Heart left ventricle (tissue), 16 donors: Measurements from ENCODE around the gene SPTSSA. TPM values are rescaled to one million over a fixed set of nuclear protein-coding genes. Genes with fewer than 3 reads are reported as not detected.

ENCODE experiments used
- ATAC-seq, 4 donors: fragments of 200-7000 bp; cut with Tn5 transposase; one replicate each; pipeline ENCODE4 v1.9.1; 2020 to 2022; ENCODE audit warnings: moderate library complexity in 4 of 4, mild to moderate bottlenecking in 3 of 4, moderate number of reproducible peaks in 1 of 4
- DNase-seq, 5 donors: peaks; one replicate each; pipeline ENCODE4 v3.0.0-alpha.2; 2020
- H3K27ac ChIP-seq, 12 donors: fragments of 200-600 bp; sonication (generic) in 4 of 12; one replicate each; pipeline versions ENCODE4 v1.5.0 to v1.8.0; 2016 to 2022; ENCODE audit warnings: mild to moderate bottlenecking in 2 of 12
- H3K27me3 ChIP-seq, 9 donors: fragments of 200-600 bp; sonication (generic) in 2 of 9; one replicate each; pipeline versions ENCODE4 v1.5.1 to v1.8.0; 2016 to 2022; ENCODE audit warnings: mild to moderate bottlenecking in 3 of 9
- H3K36me3 ChIP-seq, 9 donors: fragments of 200-600 bp; sonication (generic) in 2 of 9; one replicate each; pipeline versions ENCODE4 v1.5.0 to v1.8.0; 2018 to 2022; ENCODE audit warnings: mild to moderate bottlenecking in 2 of 9
- H3K4me1 ChIP-seq, 12 donors: fragments of 200-600 bp; sonication (generic) in 4 of 12; one replicate each; pipeline versions ENCODE4 v1.5.0 to v1.8.0; 2016 to 2022; ENCODE audit warnings: mild to moderate bottlenecking in 3 of 12
- H3K4me3 ChIP-seq, 12 donors: fragments of 200-600 bp; sonication (generic) in 4 of 12; one replicate each; pipeline versions ENCODE4 v1.5.0 to v1.8.0; 2017 to 2022; ENCODE audit warnings: mild to moderate bottlenecking in 9 of 12, moderate library complexity in 4 of 12
- H3K9me3 ChIP-seq, 12 donors: fragments of 200-600 bp; sonication (generic) in 4 of 12; one replicate each; pipeline versions ENCODE4 v1.5.0 to v1.8.0; 2016 to 2022; ENCODE audit warnings: mild to moderate bottlenecking in 1 of 12
- POLR2A ChIP-seq, 2 donors: fragments of 450-650 bp; IDR thresholded peaks; one replicate each; pipeline ENCODE4 v1.6.1; 2017; ENCODE audit warnings: antibody characterized with exemption in 2 of 2, mild to moderate bottlenecking in 2 of 2, moderate library complexity in 2 of 2
- WGBS, 4 donors: extraction: QIAGEN DNeasy Blood & Tissue Kit in 2 of 4; methylation state at CpG; one replicate each; pipeline versions ENCODE4 v1.1.5 to v1.1.7; 2013 to 2018; 5-methylcytosine and 5-hydroxymethylcytosine counted together
- intact Hi-C, 10 donors: fragments of 100-400 bp; cut with DNase I; formaldehyde crosslinking; loops; one replicate each; pipeline versions ENCODE4 v1.11.1 to v1.14.2; 2022
- polyA plus RNA-seq, 2 donors: library from polyadenylated mRNA; stranded (reverse); fragments of 200-250 nt; gene quantifications; one replicate each; pipeline ENCODE4 v1.2.3, GENCODE V29; 2013
- total RNA-seq, 9 donors: library from RNA; depleted of rRNA in 2 of 9; stranded (reverse); fragments of >200 nt in 2 of 9; fragmentation: NEBNext Ultra II Directional in 3 of 9; extraction: Animal tissue kit (Norgen Biotek cat#: 25700) in 3 of 9; gene quantifications; one replicate each; pipeline versions ENCODE4 v1.1.0 to v1.2.4, GENCODE V29; 2016 to 2023
- TF ChIP-seq, protein P1 (sequence below), 12 donors: fragments of 200-600 bp; sonication (generic) in 4 of 12; IDR thresholded peaks; one replicate each; pipeline versions ENCODE4 v1.5.0 to v1.8.0; 2018 to 2022; ENCODE audit warnings: antibody characterized with exemption in 12 of 12, mild to moderate bottlenecking in 5 of 12
- donor health status: ischemic (EF 13 %, LVEDD 7.1; RV severe dilation, severe dysfunction).
- donor health status: healthy with polysubstance abuse.
- donor health status: DM: no; HTN: yes; CAD: no.
- donor health status: DM: no; HTN: no; CAD: no.
- donor health status: ischemic (EF 25% LVEDD 6.9; RV normal size, moderate dysfunction).
- donor health status: ischemic (EF 25% LVEDD 5.7; RV mildly dilated, moderate dysfunction).
- donor health status: healthy.
- donor health status: DM: yes; HTN: yes; CAD: no.
- donor health status: ischemic (EF 35%, LVEDD 5.7; RV mildly dilated, moderate dysfunction).
- donor health status: nonischemic (EF 11% LVEDD 7.7; RV severe dilation, severe dysfunction).
- donor health status: DM: yes; HTN: yes; CAD: no.
- donor health status: PGD.
- donor health status: ischemic (EF 29% LVEDD 5.4; RV normal size, mild dysfunction).
- donor health status: nonischemic (EF 23%, LVEDD 6.1; RV moderate dilation, normal function).

Gene SPTSSA
- total and polyA plus RNA-seq, 11 donors, result 8.3 to 24.9 (median 12.5) TPM

- Histone ChIP-seq H3K4me3 (no peak overlapping the region), H3K9me3 (peaks cover 0 to 4% (median 0%) of the 10 kb centered on the region in 12 donors), H3K27me3 (peaks cover 0 to 12% (median 0%) of the 10 kb centered on the region in 9 donors), H3K27ac (no peak overlapping the region), H3K4me1 (no peaks in the 10 kb centered on the region), H3K36me3 (no peaks in the 10 kb centered on the region)
- TF ChIP-seq POLR2A (IDR thresholded peaks at IDR 0.05), result no peak
- TF ChIP-seq, protein P1, sequence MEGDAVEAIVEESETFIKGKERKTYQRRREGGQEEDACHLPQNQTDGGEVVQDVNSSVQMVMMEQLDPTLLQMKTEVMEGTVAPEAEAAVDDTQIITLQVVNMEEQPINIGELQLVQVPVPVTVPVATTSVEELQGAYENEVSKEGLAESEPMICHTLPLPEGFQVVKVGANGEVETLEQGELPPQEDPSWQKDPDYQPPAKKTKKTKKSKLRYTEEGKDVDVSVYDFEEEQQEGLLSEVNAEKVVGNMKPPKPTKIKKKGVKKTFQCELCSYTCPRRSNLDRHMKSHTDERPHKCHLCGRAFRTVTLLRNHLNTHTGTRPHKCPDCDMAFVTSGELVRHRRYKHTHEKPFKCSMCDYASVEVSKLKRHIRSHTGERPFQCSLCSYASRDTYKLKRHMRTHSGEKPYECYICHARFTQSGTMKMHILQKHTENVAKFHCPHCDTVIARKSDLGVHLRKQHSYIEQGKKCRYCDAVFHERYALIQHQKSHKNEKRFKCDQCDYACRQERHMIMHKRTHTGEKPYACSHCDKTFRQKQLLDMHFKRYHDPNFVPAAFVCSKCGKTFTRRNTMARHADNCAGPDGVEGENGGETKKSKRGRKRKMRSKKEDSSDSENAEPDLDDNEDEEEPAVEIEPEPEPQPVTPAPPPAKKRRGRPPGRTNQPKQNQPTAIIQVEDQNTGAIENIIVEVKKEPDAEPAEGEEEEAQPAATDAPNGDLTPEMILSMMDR (IDR thresholded peaks at IDR 0.05), result no peak
- WGBS, 4 donors, result 48 to 64% (median 64%) methylated on average over 2 of the region's 2 CpGs
- intact Hi-C loops, result no loop called here
- ATAC-seq (no peak), DNase-seq (no peak)
Observed at GRCh38 chr14:34383839-34384238, 78.2 kb downstream of the SPTSSA start.

Other genes starting within 250 kb of the SPTSSA start
- gene EAPP, start 77.5 kb upstream of the SPTSSA start, total RNA-seq, result 10 to 100 TPM; 11.4 to 28.5 (median 19.4) TPM
- 10 to 100 TPM; 19.8 to 22.2 TPM for gene EAPP, start 77.5 kb upstream of the SPTSSA start, polyA plus RNA-seq
- gene SNX6, start 167.9 kb upstream of the SPTSSA start, total RNA-seq, result 100 to 1,000 TPM in 1 of 9 donors, 10 to 100 TPM in 8; 52.4 to 103 (median 64.3) TPM
- 10 to 100 TPM; 13.4 to 84.1 TPM for gene SNX6, start 167.9 kb upstream of the SPTSSA start, polyA plus RNA-seq